GM10266 (cell line): ENCODE results near the gene WWOX.

Source experiments
- DNase-seq: peaks from one replicate; pipeline ENCODE4 v3.0.0; 2012; ENCODE audit errors: extremely low spot score
- CTCF ChIP-seq: IDR thresholded peaks from 2 replicates; pipeline ENCODE4 v1.5.1; 2012; ENCODE audit warnings: mild to moderate bottlenecking, low read depth; ENCODE audit not compliant: control insufficient read depth, insufficient read depth; ENCODE audit errors: missing control alignments

The WWOX gene

DNA sequence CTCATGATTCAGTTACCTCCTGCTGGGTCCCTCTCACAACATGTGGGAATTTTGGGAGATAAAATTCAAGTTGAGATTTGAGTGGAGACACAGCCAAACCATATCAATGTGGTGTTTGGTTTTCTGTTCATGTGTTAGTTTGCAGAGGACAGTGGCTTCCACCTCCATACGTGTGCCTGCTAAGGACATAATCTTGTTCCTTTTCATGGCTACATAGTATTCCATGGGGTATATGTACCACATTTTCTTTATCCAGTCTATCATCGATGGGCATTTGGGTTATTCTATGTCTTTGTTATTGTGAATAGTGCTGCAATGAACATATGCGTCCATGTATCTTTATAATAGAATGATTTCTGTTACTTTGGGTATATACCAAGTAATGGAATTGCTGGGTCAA lies 4.5 kb upstream of the WWOX start:
- no peak for TF ChIP-seq CTCF
- no peak for DNase-seq

DNA sequence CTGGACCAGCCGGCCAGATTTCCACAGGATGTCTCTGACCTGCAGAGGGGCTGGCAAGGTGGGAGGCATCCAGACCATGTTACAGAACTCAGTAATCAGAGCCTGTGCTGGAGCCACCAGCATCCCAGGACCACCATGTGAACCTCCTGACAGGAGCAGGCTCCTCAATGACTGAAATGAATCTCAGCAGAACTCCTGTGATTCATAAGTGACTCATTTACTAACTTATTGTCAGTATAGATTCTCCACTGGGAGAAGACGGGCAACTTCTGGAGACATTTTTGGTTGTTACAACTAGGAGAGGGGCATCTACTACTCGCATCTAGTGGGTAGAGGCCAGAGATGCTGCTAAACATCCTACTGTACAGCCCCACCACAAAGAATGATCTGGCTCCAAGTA lies 3.1 kb upstream of the WWOX start:
- no peak for TF ChIP-seq CTCF
- DNase-seq: no peak

DNA sequence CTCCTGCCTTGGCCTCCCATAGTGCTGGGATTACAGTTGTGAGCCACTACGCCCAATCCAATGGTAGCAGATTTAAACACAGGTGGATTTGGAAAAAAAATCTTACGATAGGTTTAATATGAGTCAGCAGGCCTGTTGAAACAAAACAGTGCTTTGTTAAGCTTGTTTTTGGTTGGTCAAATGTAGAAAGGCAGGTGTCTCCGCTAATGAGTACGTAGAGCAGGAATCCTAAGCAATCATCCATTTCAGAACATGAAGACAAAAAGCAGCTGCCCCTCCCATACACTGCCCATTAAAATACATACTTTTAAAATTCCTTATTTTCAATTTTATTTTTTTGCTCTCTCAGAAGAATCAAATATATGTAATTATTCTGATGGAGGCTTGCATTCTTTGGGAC lies 1.9 kb upstream of the WWOX start:
- no peak for TF ChIP-seq CTCF
- no peak for DNase-seq

GRCh38 chr16:78098087-78098486 lies 1.4 kb upstream of the WWOX start:
- DNase-seq: no peak
- TF ChIP-seq CTCF: no peak

DNA sequence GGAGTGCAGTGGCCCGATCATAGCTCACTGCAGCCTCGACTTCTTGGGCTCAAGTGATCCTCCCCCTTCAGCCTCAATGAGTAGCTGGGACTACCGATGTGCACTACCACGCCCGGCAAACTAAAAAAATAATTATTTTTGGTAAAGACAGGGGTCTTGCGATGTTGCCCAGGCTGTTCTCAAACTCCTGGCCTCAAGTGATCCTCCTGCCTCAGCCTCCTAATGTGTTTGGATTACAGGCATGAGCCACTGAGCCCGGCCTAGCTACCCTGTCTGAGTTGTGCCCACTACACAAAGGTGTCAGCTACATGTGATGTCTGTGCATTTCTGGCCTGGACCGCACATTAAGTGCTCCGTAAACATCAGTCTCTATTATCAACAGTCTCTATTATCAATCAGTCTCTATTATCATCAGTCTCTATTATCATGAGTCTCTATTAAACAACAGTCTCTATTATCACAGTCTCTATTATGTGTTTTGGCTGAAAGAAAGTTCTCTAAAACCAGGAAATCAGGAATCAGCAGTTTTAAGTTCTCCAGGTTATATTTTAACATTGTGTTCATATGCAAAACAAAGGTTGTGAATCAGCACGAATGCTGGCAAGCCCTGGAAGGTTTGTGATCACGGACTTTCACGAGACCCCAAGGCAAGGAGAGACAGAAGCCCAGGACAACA lies 721 bp upstream of the WWOX start:
- no peak for TF ChIP-seq CTCF
- no peak for DNase-seq

DNA sequence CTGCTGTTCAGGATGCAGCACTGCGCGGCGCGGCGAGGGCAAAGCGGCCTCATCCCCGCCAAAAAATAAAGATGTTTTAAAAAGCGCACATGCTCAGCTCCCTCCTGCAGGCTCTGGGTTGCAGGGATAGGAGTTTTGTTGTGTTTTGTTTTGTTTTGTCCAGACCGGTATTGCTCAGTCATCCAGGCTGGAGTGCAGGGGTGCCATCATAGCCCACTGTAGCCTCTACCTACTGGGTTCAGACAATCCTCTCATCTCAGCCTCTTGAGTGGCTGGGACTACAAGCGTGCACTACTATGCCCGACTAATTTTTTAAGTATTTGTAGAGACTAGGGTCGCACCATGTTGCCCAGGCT lies 636 bp downstream of the WWOX start:
- TF ChIP-seq CTCF: peak; percentile 94
- peak; percentile 59 for DNase-seq

GRCh38 chr16:78102122-78102660 lies 2.7 kb downstream of the WWOX start:
- TF ChIP-seq CTCF: no peak

More at GRCh38 chr16:78102122-78102660, 2.7 kb downstream of the WWOX start:
- no peak for DNase-seq
